ENCODE data around the gene CDC42BPA. TPM values are rescaled to one million over a fixed set of nuclear protein-coding genes. Genes with fewer than 3 reads are reported as not detected.

CDC42BPA gene
- 112 and 113 TPM in 2 replicates for total RNA-seq

- peak within 1 kb of the TSS; percentile 95 for H3K4me3 ChIP-seq (ENCODE audit: low read depth, low read length)
- peak; percentile 93 for DNase-seq (ENCODE audit: low read depth)
- TF ChIP-seq CTCF (IDR thresholded peaks at IDR 0.05; ENCODE audit: insufficient read depth, low read depth, low read length), result no peak
These were observed at the start of gene CDC42BPA for GRCh38 chr1:227318016-227318852. Gene CDC42BPA, minus strand, starts transcription at chr1:227318492. Its CDS starts 1,310 bp downstream, at chr1:227317182.

GRCh38 chr1:227368009-227368408 lies 49.7 kb upstream of the CDC42BPA start:
- no peak overlapping the region for H3K4me3 ChIP-seq (ENCODE audit: low read depth, low read length)
- no peak for TF ChIP-seq CTCF (IDR thresholded peaks at IDR 0.05; ENCODE audit: insufficient read depth, low read depth, low read length)
- DNase-seq (ENCODE audit: low read depth), result no peak

GRCh38 chr1:227365473-227366431 lies 47.5 kb upstream of the CDC42BPA start:
- no peak for TF ChIP-seq CTCF (IDR thresholded peaks at IDR 0.05; ENCODE audit: insufficient read depth, low read depth, low read length)
- no peak for DNase-seq (ENCODE audit: low read depth)

GRCh38 chr1:227364657-227365056 lies 46.4 kb upstream of the CDC42BPA start:
- no peak for TF ChIP-seq CTCF (IDR thresholded peaks at IDR 0.05; ENCODE audit: insufficient read depth, low read depth, low read length)
- DNase-seq (ENCODE audit: low read depth), result no peak
- no peak overlapping the region for H3K4me3 ChIP-seq (ENCODE audit: low read depth, low read length)

More at GRCh38 chr1:227365473-227366431, 47.5 kb upstream of the CDC42BPA start:
- no peak overlapping the region for H3K4me3 ChIP-seq (ENCODE audit: low read depth, low read length)

- DNase-seq (ENCODE audit: low read depth), result no peak
- no peak for TF ChIP-seq CTCF (IDR thresholded peaks at IDR 0.05; ENCODE audit: insufficient read depth, low read depth, low read length)
- H3K4me3 ChIP-seq (ENCODE audit: low read depth, low read length), result no peak overlapping the region
These were observed 45.5 kb upstream of the CDC42BPA start for GRCh38 chr1:227363825-227364224.

GRCh38 chr1:227362039-227362438 lies 43.7 kb upstream of the CDC42BPA start:
- DNase-seq (ENCODE audit: low read depth), result peak; percentile 10
- H3K4me3 ChIP-seq (ENCODE audit: low read depth, low read length), result no peak overlapping the region
- TF ChIP-seq CTCF (IDR thresholded peaks at IDR 0.05; ENCODE audit: insufficient read depth, low read depth, low read length), result no peak
